GM10266 (cell line): ENCODE measurements around the gene SLC35F1.

Experiments
- DNase-seq: peaks from one replicate; pipeline ENCODE4 v3.0.0; 2012; ENCODE audit errors: extremely low spot score
- CTCF ChIP-seq: IDR thresholded peaks from 2 replicates; pipeline ENCODE4 v1.5.1; 2012; ENCODE audit warnings: mild to moderate bottlenecking, low read depth; ENCODE audit not compliant: control insufficient read depth, insufficient read depth; ENCODE audit errors: missing control alignments

Gene SLC35F1

GRCh38 chr6:118135371-118135770 lies 228.3 kb downstream of the SLC35F1 start:
- no peak for TF ChIP-seq CTCF
- DNase-seq = no peak

DNA sequence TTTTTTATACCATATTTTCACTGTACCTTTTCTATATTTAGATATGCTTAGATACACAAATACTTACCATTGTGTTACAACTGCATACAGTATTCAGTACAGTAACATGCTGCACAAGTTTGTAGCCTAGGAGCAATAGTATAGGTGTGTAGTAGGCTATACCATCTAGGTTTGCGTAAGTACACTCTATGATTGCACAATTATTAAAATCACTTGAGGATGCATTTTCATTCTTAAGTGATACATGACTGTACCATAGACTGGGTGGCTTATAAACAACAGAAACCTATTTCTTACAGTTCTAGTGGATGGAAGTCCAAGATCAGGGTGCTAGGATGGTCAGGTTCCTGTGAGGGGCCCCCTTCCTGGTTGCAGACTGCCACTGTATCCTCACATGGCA lies 234.1 kb downstream of the SLC35F1 start:
- DNase-seq = no peak
- no peak for TF ChIP-seq CTCF

- no peak for DNase-seq
- no peak for TF ChIP-seq CTCF
Observed at GRCh38 chr6:118146584-118146983, 239.5 kb downstream of the SLC35F1 start.

DNA sequence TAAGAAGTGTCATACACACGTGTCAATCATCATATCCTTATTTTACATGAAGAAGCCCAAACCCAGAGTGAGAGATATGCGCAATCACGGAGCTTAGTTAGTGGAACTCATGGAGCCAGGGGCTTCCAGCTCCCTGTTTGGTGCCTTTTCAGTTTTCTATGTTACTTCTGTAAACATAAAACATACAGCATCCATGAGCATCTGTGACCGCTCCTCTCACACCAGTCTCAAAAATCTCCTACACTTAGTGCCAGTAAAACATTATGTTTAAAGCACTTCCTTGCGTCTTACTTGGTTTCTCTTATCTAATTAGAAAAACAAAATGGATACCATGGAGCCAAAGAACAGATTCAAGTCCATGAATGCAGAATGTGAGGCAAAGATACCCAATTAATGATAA lies 240.4 kb downstream of the SLC35F1 start:
- no peak for DNase-seq
- no peak for TF ChIP-seq CTCF

DNA sequence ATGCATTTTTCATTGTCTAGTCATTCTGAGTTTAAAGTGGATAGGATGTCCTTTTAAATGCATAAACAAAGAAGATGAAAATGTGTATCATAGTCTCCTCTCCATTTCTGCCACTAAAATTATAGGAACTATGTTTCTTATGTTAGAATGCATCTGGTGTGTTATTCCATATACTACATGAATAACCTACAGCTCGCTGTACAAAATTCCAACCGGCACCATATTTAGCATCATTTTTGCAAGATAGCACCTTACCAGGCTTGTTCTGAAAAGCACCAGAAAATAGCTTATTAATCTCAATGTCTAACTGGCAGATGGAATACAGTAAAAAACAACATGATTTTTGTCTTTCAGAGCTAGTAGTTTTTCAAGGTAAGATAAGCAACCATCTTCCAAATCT lies 241.5 kb downstream of the SLC35F1 start:
- DNase-seq = no peak
- TF ChIP-seq CTCF = no peak

DNA sequence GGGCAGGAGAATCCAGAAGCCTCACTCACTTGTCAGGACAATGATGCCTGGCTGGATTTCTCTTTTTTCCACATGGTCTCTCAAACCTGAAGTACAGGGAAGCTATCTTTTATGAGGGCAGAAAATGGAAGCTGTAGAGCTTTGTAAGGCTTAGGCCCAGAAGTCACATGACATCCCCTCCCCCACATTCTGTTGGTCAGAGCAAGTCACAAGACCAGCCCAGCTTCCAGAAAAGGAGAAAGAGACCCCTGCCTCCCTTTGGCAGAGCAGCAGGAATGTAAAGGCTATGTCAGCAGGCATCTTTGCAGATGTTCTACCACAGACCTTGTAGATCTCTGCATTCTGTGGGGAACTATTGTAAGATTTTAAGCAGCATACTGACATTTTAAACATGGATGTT lies 245.5 kb downstream of the SLC35F1 start:
- no peak for TF ChIP-seq CTCF
- no peak for DNase-seq

- DNase-seq = no peak
- TF ChIP-seq CTCF = no peak
Observed at GRCh38 chr6:118161343-118161742, 254.3 kb downstream of the SLC35F1 start.

DNA sequence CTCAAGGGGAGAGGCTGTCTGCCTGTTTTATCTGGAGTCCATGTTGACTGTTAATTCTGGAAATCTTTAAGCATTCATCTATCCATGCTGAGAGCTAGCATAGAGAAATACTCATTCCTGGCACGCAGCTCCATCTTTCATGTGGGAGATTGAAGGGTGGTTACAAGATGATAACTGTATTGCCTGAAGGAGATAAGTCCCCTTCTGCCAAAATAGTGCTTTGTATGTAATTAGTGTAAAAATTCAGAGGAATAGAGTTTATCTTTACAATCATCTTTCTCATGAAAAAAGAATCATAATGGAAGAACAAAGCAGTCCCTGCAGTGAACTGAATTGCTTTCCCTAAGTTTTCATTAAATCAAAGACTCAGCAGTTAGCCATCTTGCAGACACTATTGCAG lies 256.5 kb downstream of the SLC35F1 start:
- DNase-seq = no peak
- no peak for TF ChIP-seq CTCF
